ENCODE results near the gene LRRC18.

Gene LRRC18

GRCh38 chr10:48946332-48946731 lies 6.7 kb upstream of the LRRC18 start:
- no peak for DNase-seq (ENCODE audit: low read depth in 2 of 2)

- DNase-seq (ENCODE audit: low read depth in 2 of 2) = no peak
Observed at GRCh38 chr10:48945441-48946130, 5.9 kb upstream of the LRRC18 start.

- DNase-seq (ENCODE audit: low read depth in 2 of 2) = no peak
Observed at GRCh38 chr10:48944171-48944570, 4.5 kb upstream of the LRRC18 start.

- no peak for DNase-seq (ENCODE audit: low read depth in 2 of 2)
Observed at GRCh38 chr10:48943096-48943495, 3.5 kb upstream of the LRRC18 start.

- DNase-seq (ENCODE audit: low read depth in 2 of 2) = no peak
Observed at GRCh38 chr10:48941427-48942075, 1.9 kb upstream of the LRRC18 start.

- no peak for DNase-seq (ENCODE audit: low read depth in 2 of 2)
Observed at GRCh38 chr10:48940958-48941357, 1.3 kb upstream of the LRRC18 start.

GRCh38 chr10:48940372-48940771 lies 732 bp upstream of the LRRC18 start:
- no peak for DNase-seq (ENCODE audit: low read depth in 2 of 2)

GRCh38 chr10:48938990-48939536 lies 577 bp downstream of the LRRC18 start:
- no peak for DNase-seq (ENCODE audit: low read depth in 2 of 2)

- no peak for DNase-seq (ENCODE audit: low read depth in 2 of 2)
Observed at GRCh38 chr10:48938281-48938680, 1.4 kb downstream of the LRRC18 start.

GRCh38 chr10:48937796-48938195 lies 1.8 kb downstream of the LRRC18 start:
- DNase-seq (ENCODE audit: low read depth in 2 of 2) = no peak

- no peak for DNase-seq (ENCODE audit: low read depth in 2 of 2)
Observed at GRCh38 chr10:48935577-48935976, 4.1 kb downstream of the LRRC18 start.

- DNase-seq (ENCODE audit: low read depth in 2 of 2) = no peak
Observed at GRCh38 chr10:48934672-48935501, 4.8 kb downstream of the LRRC18 start.

- DNase-seq (ENCODE audit: low read depth in 2 of 2) = no peak
Observed at GRCh38 chr10:48932831-48933664, 6.6 kb downstream of the LRRC18 start.

- no peak for DNase-seq (ENCODE audit: low read depth in 2 of 2)
Observed at GRCh38 chr10:48931188-48931587, 8.5 kb downstream of the LRRC18 start.

- DNase-seq (ENCODE audit: low read depth in 2 of 2) = no peak
Observed at GRCh38 chr10:48929413-48929990, 10.1 kb downstream of the LRRC18 start.

GRCh38 chr10:48926764-48927540 lies 12.7 kb downstream of the LRRC18 start:
- DNase-seq (ENCODE audit: low read depth in 2 of 2) = no peak

GRCh38 chr10:48926255-48926654 lies 13.4 kb downstream of the LRRC18 start:
- no peak for DNase-seq (ENCODE audit: low read depth in 2 of 2)

- DNase-seq (ENCODE audit: low read depth in 2 of 2) = no peak
Observed at GRCh38 chr10:48924988-48925387, 14.7 kb downstream of the LRRC18 start.

GRCh38 chr10:48923748-48924147 lies 15.9 kb downstream of the LRRC18 start:
- no peak for DNase-seq (ENCODE audit: low read depth in 2 of 2)

- no peak for DNase-seq (ENCODE audit: low read depth in 2 of 2)
Observed at GRCh38 chr10:48913674-48914073, 26.0 kb downstream of the LRRC18 start.

All from fibroblast of skin of left biceps (primary cell).